Stimulated activated CD4-positive, alpha-beta T cell treated with anti-CD3 and anti-CD28 coated beads, Interleukin-1b, Interleukin-23, amount 100 ng/mL, for 4 hours (primary cell): ENCODE data around the gene MYH6.
"Not testable (repeated sequence)": the region's sequence is repeated elsewhere in the genome, so short reads cannot be mapped to it uniquely, and the experiment has no call there.

ENCODE experiments used
- DNase-seq, 2 donors: peaks; one replicate each; pipeline ENCODE4 v3.0.0-alpha.2; 2020; ENCODE audit warnings: low read depth in 2 of 2

MYH6 gene

GRCh38 chr14:23396781-23397407, 11.2 kb downstream of the MYH6 start:
- no peak for DNase-seq

- no peak for DNase-seq
These were observed 11.9 kb downstream of the MYH6 start for GRCh38 chr14:23396126-23396525.

GRCh38 chr14:23392613-23393012, 15.5 kb downstream of the MYH6 start:
- DNase-seq, result no peak

GRCh38 chr14:23389871-23390270, 18.2 kb downstream of the MYH6 start:
- DNase-seq, result not testable (repeated sequence)

- DNase-seq, result no peak
These were observed 18.7 kb downstream of the MYH6 start for GRCh38 chr14:23389396-23389795.

GRCh38 chr14:23388996-23389395, 19.1 kb downstream of the MYH6 start:
- no peak for DNase-seq

- no peak for DNase-seq
These were observed 19.9 kb downstream of the MYH6 start for GRCh38 chr14:23387916-23388882.

- no peak for DNase-seq
These were observed 21.1 kb downstream of the MYH6 start for GRCh38 chr14:23386999-23387398.

GRCh38 chr14:23386266-23386657, 21.8 kb downstream of the MYH6 start:
- not testable (repeated sequence) for DNase-seq

GRCh38 chr14:23385642-23386265, 22.3 kb downstream of the MYH6 start:
- DNase-seq, result no peak

GRCh38 chr14:23385244-23385641, 22.8 kb downstream of the MYH6 start:
- DNase-seq, result no peak

- no peak for DNase-seq
These were observed 23.6 kb downstream of the MYH6 start for GRCh38 chr14:23384364-23385080.

GRCh38 chr14:23382731-23383440, 25.2 kb downstream of the MYH6 start:
- DNase-seq, result no peak

GRCh38 chr14:23382276-23382675, 25.8 kb downstream of the MYH6 start:
- no peak for DNase-seq

GRCh38 chr14:23381871-23382270, 26.2 kb downstream of the MYH6 start:
- DNase-seq, result no peak

GRCh38 chr14:23380976-23381375, 27.1 kb downstream of the MYH6 start:
- no peak for DNase-seq

GRCh38 chr14:23380197-23380914, 27.7 kb downstream of the MYH6 start:
- DNase-seq, result no peak

GRCh38 chr14:23379366-23380196, 28.5 kb downstream of the MYH6 start:
- DNase-seq, result peak; percentile 56 to 68

GRCh38 chr14:23378612-23379220, 29.4 kb downstream of the MYH6 start:
- DNase-seq, result no peak
